AG09319 (cell line): Measurements from ENCODE around the gene COX6B1.

Experiments
- DNase-seq: peaks from one replicate; pipeline ENCODE4 v3.0.0-alpha.2; 2010; ENCODE audit warnings: low read depth; ENCODE audit errors: extremely low read depth
- CTCF ChIP-seq: IDR thresholded peaks from 2 replicates; pipeline ENCODE4 v1.5.1; 2011; ENCODE audit warnings: low read depth, mild to moderate bottlenecking, inconsistent platforms, low read length, moderate library complexity

The COX6B1 gene

GRCh38 chr19:35637165-35637564, 11.0 kb upstream of the COX6B1 start:
- no peak for TF ChIP-seq CTCF
- DNase-seq, result no peak

- TF ChIP-seq CTCF, result no peak
- no peak for DNase-seq
These were observed 8.8 kb upstream of the COX6B1 start for GRCh38 chr19:35639321-35639639.

- TF ChIP-seq CTCF, result no peak
- no peak for DNase-seq
These were observed 8.3 kb upstream of the COX6B1 start for GRCh38 chr19:35639863-35640262.

GRCh38 chr19:35641515-35642151, 6.5 kb upstream of the COX6B1 start, which contains the start of gene ETV2:
Gene ETV2, plus strand, starts transcription at chr19:35641745. Its CDS starts 716 bp downstream, at chr19:35642461.
- DNase-seq, result no peak
- no peak for TF ChIP-seq CTCF

GRCh38 chr19:35642312-35642711, 5.8 kb upstream of the COX6B1 start:
- DNase-seq, result no peak
- no peak for TF ChIP-seq CTCF

GRCh38 chr19:35642798-35643254, 5.3 kb upstream of the COX6B1 start:
- no peak for DNase-seq
- TF ChIP-seq CTCF, result no peak

- TF ChIP-seq CTCF, result no peak
- DNase-seq, result peak; percentile 34
These were observed 4.6 kb upstream of the COX6B1 start for GRCh38 chr19:35643255-35644205.
